Activated T-cell treated with anti-CD3 and anti-CD28 coated beads, Interleukin-2, amount 50 U/mL, for 72 hours (primary cell): ENCODE measurements around the gene PCSK5. TPM values are rescaled to one million over a fixed set of nuclear protein-coding genes. Genes with fewer than 3 reads are reported as not detected.

Experiments
- ATAC-seq, 2 donors: fragments of 150-1000 bp; cut with Tn5 transposase; replicated peaks in 1 of 2; 2 replicates each; pipeline ENCODE4 v1.10.0; 2021; ENCODE audit warnings: moderate library complexity in 2 of 2, mild to moderate bottlenecking in 1 of 2
- DNase-seq, 2 donors: peaks; one replicate each; pipeline ENCODE4 v3.0.0; 2021 to 2022; ENCODE audit warnings: mixed read lengths in 1 of 2
- H3K27ac Mint-ChIP-seq: one replicate; pipeline ENCODE4 v1.8.0; 2022; ENCODE audit warnings: mild to moderate bottlenecking, moderate library complexity, mixed read lengths
- H3K27me3 Mint-ChIP-seq: one replicate; pipeline ENCODE4 v1.8.0; 2022; ENCODE audit warnings: low read depth, mixed read lengths
- H3K36me3 Mint-ChIP-seq, 2 donors: one replicate each; pipeline ENCODE4 v1.8.0; 2022; ENCODE audit warnings: mixed read lengths in 2 of 2, mild to moderate bottlenecking in 1 of 2; ENCODE audit not compliant: insufficient read depth in 2 of 2
- H3K4me1 Mint-ChIP-seq: one replicate; pipeline ENCODE4 v1.8.0; 2022; ENCODE audit warnings: low read depth, mixed read lengths
- H3K4me3 Mint-ChIP-seq, 2 donors: one replicate each; pipeline ENCODE4 v1.8.0; 2022; ENCODE audit warnings: mild to moderate bottlenecking in 2 of 2, mixed read lengths in 2 of 2, moderate library complexity in 2 of 2
- H3K9me3 Mint-ChIP-seq, 2 donors: one replicate each; pipeline ENCODE4 v1.8.0; 2022; ENCODE audit warnings: mixed read lengths in 2 of 2
- total RNA-seq, 2 donors: library from RNA; stranded (reverse); gene quantifications; one replicate each; pipeline ENCODE4 v1.2.3, GENCODE V29; 2022

Gene PCSK5
- total RNA-seq, 2 donors from 2014 or later, result 3.7 to 4.7 TPM

DNA sequence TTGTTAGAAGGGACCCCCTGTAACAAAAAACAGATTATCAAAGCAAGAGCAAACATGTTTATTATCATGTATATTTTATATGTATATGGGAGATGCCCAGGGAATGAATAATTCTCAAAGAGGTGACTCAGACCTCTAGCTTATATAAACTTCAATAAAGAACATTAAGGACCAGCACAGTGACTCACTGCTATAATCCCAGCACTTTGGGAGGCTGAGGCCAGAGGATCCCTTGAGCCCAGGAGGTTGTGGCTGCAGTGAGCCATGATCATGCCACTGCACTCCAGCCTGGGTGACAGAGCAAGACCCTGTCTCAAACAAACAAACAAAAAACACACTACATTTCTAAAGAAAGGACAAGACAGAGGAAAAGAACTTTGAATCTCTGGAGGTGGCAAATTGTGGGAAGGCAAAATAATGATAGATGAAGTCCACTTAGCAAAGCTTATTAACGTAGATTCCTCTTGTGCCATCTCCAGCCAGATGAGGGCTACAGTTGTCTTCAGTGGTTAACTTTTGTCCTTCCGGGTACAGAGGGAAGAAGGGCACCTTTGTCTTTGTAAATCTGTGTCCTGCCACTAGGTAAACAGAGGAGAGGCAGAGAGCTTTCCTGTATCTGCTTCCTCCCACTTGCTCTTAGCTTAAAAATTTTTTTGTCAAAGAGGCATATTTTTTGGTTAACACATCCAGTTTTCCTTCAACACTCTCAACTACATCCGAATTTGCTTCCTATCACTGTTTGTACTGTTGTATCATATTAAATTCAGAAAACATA is 511.3 kb downstream of the PCSK5 start:
- no peak for ATAC-seq
- Mint-ChIP-seq H3K4me1 (peaks cover 34% of the 10 kb centered on the region), H3K36me3 (no peaks in the 10 kb centered on the region), H3K9me3 (no peaks in the 10 kb centered on the region), H3K4me3 (no peak overlapping the region), H3K27me3 (no peaks in the 10 kb centered on the region), H3K27ac (no peak overlapping the region)
- DNase-seq, result no peak

DNA sequence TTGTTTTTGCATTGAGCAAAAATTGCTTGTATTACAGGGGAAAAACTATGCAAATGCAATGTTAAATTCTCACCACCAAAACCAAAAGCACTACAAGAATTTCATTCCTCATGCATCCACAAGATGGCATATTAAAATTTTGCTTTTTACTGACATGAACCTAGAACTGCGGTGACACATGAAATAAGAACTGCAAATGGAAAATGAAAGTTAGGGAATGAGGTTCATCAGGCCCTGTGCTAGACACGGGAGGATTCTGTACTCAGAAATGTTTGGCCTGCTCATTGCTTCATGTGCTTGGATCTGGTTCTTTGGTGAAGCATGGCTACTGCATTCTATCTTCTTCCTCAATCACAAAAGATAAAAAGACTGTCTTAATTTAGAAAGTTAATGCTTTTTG is 512.9 kb downstream of the PCSK5 start:
- peak overlapping the region; percentile 55 to 92 for H3K4me3 Mint-ChIP-seq

DNA sequence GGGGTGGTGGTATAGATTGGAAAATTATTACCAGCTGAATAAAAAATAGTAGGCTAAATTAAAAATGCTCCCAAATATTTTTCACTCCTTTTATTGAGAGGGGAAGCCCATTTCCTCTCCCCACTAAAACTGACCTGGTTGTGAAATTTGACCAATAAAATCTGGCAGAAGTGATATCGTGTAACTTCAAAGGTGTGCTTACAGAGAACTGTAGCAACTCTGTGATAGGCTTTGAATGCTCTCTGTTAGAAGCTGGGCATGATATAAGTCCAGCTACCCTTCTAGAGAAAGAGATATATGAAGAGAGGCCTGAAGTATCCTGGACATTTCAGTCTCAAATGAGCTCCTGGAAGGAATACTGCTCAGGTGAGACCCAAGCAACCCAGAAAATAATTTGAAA is 513.9 kb downstream of the PCSK5 start:
- ATAC-seq, result no peak
- Mint-ChIP-seq H3K4me1 (peaks cover 41% of the 10 kb centered on the region), H3K36me3 (no peaks in the 10 kb centered on the region)

More for the DNA sequence above, 512.9 kb downstream of the PCSK5 start:
- H3K9me3 Mint-ChIP-seq, result no peaks in the 10 kb centered on the region
- H3K27me3 Mint-ChIP-seq, result no peaks in the 10 kb centered on the region
- ATAC-seq (peak; percentile 94 to 97), DNase-seq (peak; percentile 21 to 26)
- peaks cover 35% of the 10 kb centered on the region for H3K4me1 Mint-ChIP-seq
- H3K27ac Mint-ChIP-seq, result peak overlapping the region; percentile 97
- no peaks in the 10 kb centered on the region for H3K36me3 Mint-ChIP-seq

DNA sequence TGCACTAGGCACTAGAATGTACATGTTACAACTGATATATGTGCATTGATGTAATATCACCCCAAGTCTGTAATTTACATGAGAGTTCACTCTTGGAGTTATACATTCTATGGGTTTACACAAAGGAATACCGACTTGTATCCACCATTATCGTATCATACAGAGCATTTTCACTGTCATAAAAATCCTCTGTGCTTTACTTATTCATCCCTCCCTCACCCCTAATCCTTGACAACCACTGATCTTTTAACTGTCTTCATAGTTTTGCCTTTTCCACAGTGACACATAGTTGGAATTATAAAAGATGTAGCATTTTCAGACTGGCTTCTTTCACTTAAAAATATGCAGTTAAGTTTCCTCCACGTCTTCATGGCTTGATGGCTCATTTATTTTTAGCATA is 514.9 kb downstream of the PCSK5 start:
- Mint-ChIP-seq H3K36me3 (no peaks in the 10 kb centered on the region), H3K27me3 (no peaks in the 10 kb centered on the region), H3K27ac (no peak overlapping the region), H3K4me3 (no peak overlapping the region), H3K9me3 (no peaks in the 10 kb centered on the region), H3K4me1 (peaks cover 36% of the 10 kb centered on the region)
- DNase-seq (no peak), ATAC-seq (no peak)

More for the DNA sequence above, 513.9 kb downstream of the PCSK5 start:
- peak overlapping the region in 1 of 2 donors; percentile 7 for H3K4me3 Mint-ChIP-seq
- no peak for DNase-seq
- H3K9me3 Mint-ChIP-seq, result no peaks in the 10 kb centered on the region
- H3K27me3 Mint-ChIP-seq, result no peaks in the 10 kb centered on the region
- no peak overlapping the region for H3K27ac Mint-ChIP-seq

DNA sequence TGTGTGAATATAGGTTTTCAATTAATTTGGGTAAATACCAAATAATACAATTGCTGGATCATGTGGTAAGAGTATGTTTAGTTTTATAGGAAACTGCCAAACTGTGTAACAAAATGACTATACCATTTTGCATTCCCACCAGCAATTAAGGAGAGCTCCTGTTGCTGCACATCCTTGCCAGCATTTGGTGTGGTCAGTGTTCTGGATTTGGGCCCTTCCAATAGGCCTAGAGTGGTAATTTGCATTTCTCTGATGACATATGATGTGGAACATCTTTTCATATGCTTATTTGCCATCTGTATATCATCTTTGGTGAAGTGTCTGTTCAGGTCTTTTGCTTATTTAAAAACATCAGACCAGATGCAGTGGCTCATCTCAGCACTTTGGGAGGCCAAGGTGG is 515.4 kb downstream of the PCSK5 start:
- no peak for DNase-seq
- Mint-ChIP-seq H3K4me3 (no peak overlapping the region), H3K27ac (peak overlapping the region; percentile 75), H3K4me1 (peaks cover 31% of the 10 kb centered on the region), H3K27me3 (no peaks in the 10 kb centered on the region), H3K9me3 (no peaks in the 10 kb centered on the region), H3K36me3 (no peaks in the 10 kb centered on the region)
- no peak for ATAC-seq
